Measurements from ENCODE around the gene GLYATL2. TPM values are rescaled to one million over a fixed set of nuclear protein-coding genes. Genes with fewer than 3 reads are reported as not detected.

Gene GLYATL2
- total RNA-seq, 4 donors from 2014 or later = 3.6 TPM; not detected in 3

DNA sequence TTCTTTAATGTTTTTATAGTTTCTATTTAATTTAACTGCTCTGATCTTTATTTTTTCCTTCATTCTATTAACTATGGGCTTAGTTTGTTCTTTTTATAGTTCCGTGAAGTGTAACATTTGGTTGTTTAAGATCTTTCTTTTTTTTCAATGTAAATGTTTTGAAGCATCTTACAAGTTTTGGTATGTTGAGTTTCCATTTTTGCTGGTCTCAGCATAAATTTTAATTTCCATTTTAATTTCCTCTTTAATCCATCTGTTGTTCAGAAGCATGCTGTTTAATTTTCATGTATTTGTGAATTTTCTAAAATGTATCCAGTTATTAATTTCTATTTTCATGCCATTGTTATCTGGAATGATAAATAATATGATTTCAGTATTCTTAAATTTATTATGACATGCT is 17.0 kb upstream of the GLYATL2 start:
- Histone ChIP-seq H3K27me3 (no peaks in the 10 kb centered on the region), H3K27ac (no peak overlapping the region), H3K36me3 (no peaks in the 10 kb centered on the region), H3K4me3 (no peak overlapping the region), H3K9me3 (peaks cover 0 to 5% (median 0%) of the 10 kb centered on the region in 3 donors), H3K4me1 (no peaks in the 10 kb centered on the region)
- ATAC-seq = no peak
- WGBS, 2 donors (ENCODE audit: low coverage in 1 of 2) = 86 to 89% methylated on average over 1 of the region's 1 CpG
- TF ChIP-seq EP300 (IDR thresholded peaks at IDR 0.05) (no peak), POLR2A (IDR thresholded peaks at IDR 0.05) (no peak), POLR2AphosphoS5 (IDR thresholded peaks at IDR 0.05) (no peak), CTCF (IDR thresholded peaks at IDR 0.05) (no peak)

- Histone ChIP-seq H3K27ac (no peak overlapping the region), H3K9me3 (no peaks in the 10 kb centered on the region), H3K4me1 (no peaks in the 10 kb centered on the region), H3K4me3 (no peak overlapping the region), H3K36me3 (no peaks in the 10 kb centered on the region), H3K27me3 (no peaks in the 10 kb centered on the region)
- ATAC-seq = no peak
- TF ChIP-seq POLR2AphosphoS5 (IDR thresholded peaks at IDR 0.05) (no peak), POLR2A (IDR thresholded peaks at IDR 0.05) (no peak), CTCF (IDR thresholded peaks at IDR 0.05) (no peak), EP300 (IDR thresholded peaks at IDR 0.05) (no peak)
Observed at GRCh38 chr11:58856806-58857205, 12.3 kb upstream of the GLYATL2 start.

GRCh38 chr11:58845386-58845785 is 882 bp upstream of the GLYATL2 start:
- TF ChIP-seq CTCF (IDR thresholded peaks at IDR 0.05) (no peak), POLR2AphosphoS5 (IDR thresholded peaks at IDR 0.05) (no peak), POLR2A (IDR thresholded peaks at IDR 0.05) (no peak), EP300 (IDR thresholded peaks at IDR 0.05) (no peak)
- Histone ChIP-seq H3K4me1 (no peaks in the 10 kb centered on the region), H3K27me3 (no peaks in the 10 kb centered on the region), H3K9me3 (no peaks in the 10 kb centered on the region), H3K36me3 (no peaks in the 10 kb centered on the region), H3K27ac (no peak overlapping the region), H3K4me3 (no peak overlapping the region)
- ATAC-seq = no peak
- 76 to 78% methylated on average over 3 of the region's 3 CpGs for WGBS, 2 donors (ENCODE audit: low coverage in 1 of 2)

GRCh38 chr11:58837707-58838388 is 6.7 kb downstream of the GLYATL2 start:
- ATAC-seq = no peak
- H3K27me3 ChIP-seq = no peaks in the 10 kb centered on the region

More at GRCh38 chr11:58837707-58838388, 6.7 kb downstream of the GLYATL2 start:
- Histone ChIP-seq H3K4me1 (no peaks in the 10 kb centered on the region), H3K27ac (no peak overlapping the region), H3K36me3 (no peaks in the 10 kb centered on the region), H3K4me3 (no peak overlapping the region), H3K9me3 (no peaks in the 10 kb centered on the region)
- TF ChIP-seq CTCF (IDR thresholded peaks at IDR 0.05) (no peak), EP300 (IDR thresholded peaks at IDR 0.05) (no peak), POLR2A (IDR thresholded peaks at IDR 0.05) (no peak), POLR2AphosphoS5 (IDR thresholded peaks at IDR 0.05) (no peak)
- 85 to 90% methylated on average over 4 to 5 of the region's 5 CpGs for WGBS, 2 donors (ENCODE audit: low coverage in 1 of 2)

Data from gastroesophageal sphincter (tissue), 4 donors.